GM13977 (cell line): ENCODE results near the gene TRIM32.

Experiments used
- DNase-seq: peaks from one replicate; pipeline ENCODE4 v3.0.0; 2012; ENCODE audit warnings: low spot score
- in situ Hi-C: fragments of 300-500 bp; cut with MboI; formaldehyde crosslinking; loops from one replicate; pipeline ENCODE4 v1.12.0; 2022; ENCODE audit warnings: low sequenced_read_pairs, low pct_unique_long_range_greater_than_20kb, mixed read lengths, inconsistent platforms; ENCODE audit not compliant: unreplicated experiment
- TF ChIP-seq, protein P1 (sequence below): IDR thresholded peaks from 2 replicates; pipeline ENCODE4 v1.5.1; 2012; ENCODE audit warnings: mild to moderate bottlenecking, control low read depth; ENCODE audit not compliant: insufficient read depth; ENCODE audit errors: extremely low read depth, missing control alignments

The TRIM32 gene

DNA sequence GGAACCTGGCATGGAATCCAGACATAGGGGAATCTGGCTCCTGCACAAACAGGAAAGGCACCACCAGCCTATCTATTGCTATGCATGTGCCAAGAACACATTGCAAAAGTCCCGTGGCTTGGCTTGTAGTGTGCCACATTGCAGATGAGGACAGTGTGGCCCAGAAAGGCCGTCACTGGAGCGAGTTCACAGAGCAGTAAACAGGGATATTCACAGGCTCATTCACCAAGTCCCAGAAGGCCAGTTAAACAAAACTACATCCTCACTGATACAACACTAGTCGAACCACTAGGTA is 39.6 kb upstream of the TRIM32 start:
- in situ Hi-C loops: no loop called here
- no peak for DNase-seq
- TF ChIP-seq, protein P1, sequence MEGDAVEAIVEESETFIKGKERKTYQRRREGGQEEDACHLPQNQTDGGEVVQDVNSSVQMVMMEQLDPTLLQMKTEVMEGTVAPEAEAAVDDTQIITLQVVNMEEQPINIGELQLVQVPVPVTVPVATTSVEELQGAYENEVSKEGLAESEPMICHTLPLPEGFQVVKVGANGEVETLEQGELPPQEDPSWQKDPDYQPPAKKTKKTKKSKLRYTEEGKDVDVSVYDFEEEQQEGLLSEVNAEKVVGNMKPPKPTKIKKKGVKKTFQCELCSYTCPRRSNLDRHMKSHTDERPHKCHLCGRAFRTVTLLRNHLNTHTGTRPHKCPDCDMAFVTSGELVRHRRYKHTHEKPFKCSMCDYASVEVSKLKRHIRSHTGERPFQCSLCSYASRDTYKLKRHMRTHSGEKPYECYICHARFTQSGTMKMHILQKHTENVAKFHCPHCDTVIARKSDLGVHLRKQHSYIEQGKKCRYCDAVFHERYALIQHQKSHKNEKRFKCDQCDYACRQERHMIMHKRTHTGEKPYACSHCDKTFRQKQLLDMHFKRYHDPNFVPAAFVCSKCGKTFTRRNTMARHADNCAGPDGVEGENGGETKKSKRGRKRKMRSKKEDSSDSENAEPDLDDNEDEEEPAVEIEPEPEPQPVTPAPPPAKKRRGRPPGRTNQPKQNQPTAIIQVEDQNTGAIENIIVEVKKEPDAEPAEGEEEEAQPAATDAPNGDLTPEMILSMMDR: no peak

DNA sequence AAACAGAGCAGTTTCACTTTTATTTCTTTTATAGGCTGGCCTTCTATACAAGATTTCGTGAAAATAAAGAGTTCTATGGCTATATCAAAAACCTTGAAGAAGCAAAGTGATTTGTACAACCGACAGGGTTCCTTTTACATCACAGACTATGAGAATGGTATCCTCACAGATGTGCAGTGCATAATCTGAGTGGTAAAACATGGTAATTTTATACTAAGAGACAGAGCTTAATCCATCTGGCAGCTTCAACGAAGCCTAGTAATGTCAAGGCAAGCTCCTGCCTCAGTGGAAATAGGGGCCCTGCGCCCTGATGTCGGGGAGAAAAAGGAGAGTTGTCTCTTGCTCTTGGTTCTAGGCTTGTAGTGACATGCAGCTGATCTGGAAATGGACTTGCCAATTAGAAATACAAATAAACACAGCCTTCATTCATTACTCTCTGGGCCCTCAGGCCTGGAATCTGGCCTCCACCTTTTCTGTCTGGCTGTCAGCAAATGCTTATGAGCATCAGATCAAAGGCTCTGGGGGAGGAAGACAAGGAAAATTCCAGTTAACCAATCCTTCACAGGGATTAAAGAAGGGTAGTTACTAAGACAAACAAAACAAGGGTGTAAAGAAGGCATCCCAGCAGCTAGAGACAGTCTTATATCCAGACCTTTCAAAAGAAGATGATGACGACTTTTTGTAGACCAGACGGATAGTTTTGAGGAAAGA is 33.6 kb upstream of the TRIM32 start:
- no peak for DNase-seq
- TF ChIP-seq, protein P1: no peak
- in situ Hi-C loops: loop anchor here (25.0 kb wide), 1 partner anchor 491 kb away; the partner anchor contains the start of gene PAPPA

DNA sequence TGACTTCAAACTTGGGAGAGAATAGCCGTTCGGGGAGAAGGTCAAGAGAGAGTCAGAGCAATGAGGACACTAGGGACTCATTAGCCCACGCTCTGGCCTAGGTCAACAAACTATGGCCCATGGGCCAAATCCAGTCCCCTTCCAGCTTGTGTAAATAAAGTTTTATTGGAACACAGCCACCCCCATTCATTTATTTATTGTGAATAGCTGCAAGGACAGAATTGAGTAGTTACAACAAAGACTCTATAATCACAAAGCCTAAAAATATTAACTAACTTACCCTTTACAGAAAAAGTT is 33.1 kb upstream of the TRIM32 start:
- in situ Hi-C loops: loop anchor here (25.0 kb wide), 1 partner anchor 492 kb away; the partner anchor contains the start of gene PAPPA
- TF ChIP-seq, protein P1: no peak
- DNase-seq: no peak

DNA sequence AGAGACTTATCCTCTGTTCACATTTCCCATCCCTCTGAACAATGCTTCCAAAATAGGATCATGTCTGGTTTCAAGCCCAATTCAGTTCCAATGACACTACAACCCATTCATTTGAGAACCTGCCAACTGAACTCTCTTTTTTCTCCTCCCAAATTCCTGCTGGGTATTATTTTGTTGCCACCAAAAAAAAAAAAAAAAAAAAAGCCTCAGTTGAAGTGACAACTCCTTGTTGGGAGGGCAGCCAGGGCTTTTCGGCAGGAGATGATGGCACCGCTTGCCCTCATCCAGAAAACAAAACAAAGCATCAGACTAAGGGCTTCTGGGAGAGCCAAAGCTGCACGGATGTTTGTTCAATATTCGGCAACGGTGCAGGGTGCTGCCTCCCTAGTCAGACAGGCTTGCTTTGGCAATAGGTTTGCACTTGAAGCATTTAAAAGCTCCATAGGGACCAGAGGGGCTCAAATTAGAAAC is 30.6 kb upstream of the TRIM32 start:
- in situ Hi-C loops: loop anchor here (25.0 kb wide), 1 partner anchor 494 kb away; the partner anchor contains the start of gene PAPPA
- DNase-seq: no peak
- TF ChIP-seq, protein P1: no peak

DNA sequence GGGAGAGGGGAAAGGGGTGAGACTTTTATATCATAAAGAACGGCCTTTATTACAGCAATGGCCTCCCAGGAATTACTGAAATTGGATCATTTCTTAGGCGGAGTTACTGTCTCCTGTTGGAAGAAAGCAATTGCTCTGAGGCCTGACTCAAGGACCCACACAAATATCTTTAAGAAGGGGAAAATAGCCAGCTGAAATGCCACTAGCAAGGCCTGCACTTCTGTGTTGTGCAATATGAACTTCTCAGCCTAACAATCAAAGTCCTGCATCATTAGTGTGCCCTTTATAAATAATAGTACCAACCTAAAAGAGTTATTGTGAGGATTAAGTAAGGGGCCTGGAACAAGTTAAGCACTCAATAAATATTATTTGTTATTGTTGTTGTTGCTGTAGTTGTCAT is 30.1 kb upstream of the TRIM32 start:
- TF ChIP-seq, protein P1: no peak
- in situ Hi-C loops: loop anchor here (25.0 kb wide), 1 partner anchor 495 kb away; the partner anchor contains the start of gene PAPPA

DNA sequence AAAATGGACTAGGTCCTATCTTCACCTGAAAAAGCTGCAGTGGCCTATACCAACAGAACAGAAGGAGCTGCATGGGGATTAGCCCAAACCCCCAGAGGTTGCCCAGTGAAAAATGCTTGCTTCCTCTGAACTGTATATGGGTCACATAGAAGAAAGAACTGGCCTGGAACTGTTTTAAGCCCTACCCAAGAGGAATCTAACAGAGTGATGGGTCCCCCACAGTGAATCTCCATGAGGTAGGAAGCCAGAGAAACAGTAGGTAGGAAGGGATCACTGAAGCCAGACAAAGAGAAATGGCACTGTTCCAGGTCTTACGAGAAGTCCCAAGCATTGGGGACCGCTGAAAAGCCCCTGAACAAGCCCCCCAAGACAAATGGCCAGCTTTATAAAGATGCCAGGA is 28.8 kb upstream of the TRIM32 start:
- no peak for DNase-seq
- in situ Hi-C loops: loop anchor here (25.0 kb wide), 1 partner anchor 496 kb away; the partner anchor contains the start of gene PAPPA

More for the DNA sequence above, 30.1 kb upstream of the TRIM32 start:
- no peak for DNase-seq

More for the DNA sequence above, 28.8 kb upstream of the TRIM32 start:
- TF ChIP-seq, protein P1: no peak
